Thyroid gland (tissue), 4 donors: ENCODE measurements around the gene HSPA1A. TPM values are rescaled to one million over a fixed set of nuclear protein-coding genes. Genes with fewer than 3 reads are reported as not detected.
"Not testable (repeated sequence)": the region's sequence is repeated elsewhere in the genome, so short reads cannot be mapped to it uniquely, and the experiment has no call there.

ENCODE experiments used
- DNase-seq, 2 donors: peaks; one replicate each; pipeline ENCODE4 v3.0.0-alpha.2; 2019
- H3K27ac ChIP-seq, 3 donors: fragments of 200-600 bp; sonication (generic); 1 replicate in 2 of 3; 2 replicates in 1 of 3; pipeline ENCODE4 v1.5.1; 2016 to 2019; ENCODE audit warnings: mild to moderate bottlenecking in 1 of 3, moderate library complexity in 1 of 3
- H3K27me3 ChIP-seq: fragments of 200-600 bp; sonication (generic); one replicate; pipeline ENCODE4 v1.5.1; 2019
- H3K36me3 ChIP-seq, 2 donors: fragments of 200-600 bp; sonication (generic); one replicate each; pipeline ENCODE4 v1.5.1; 2016 to 2019
- H3K4me1 ChIP-seq, 2 donors: fragments of 200-600 bp; sonication (generic); one replicate each; pipeline ENCODE4 v1.5.1; 2017 to 2019
- H3K4me3 ChIP-seq, 3 donors: fragments of 200-600 bp; sonication (generic); replicated peaks in 1 of 3; 1 replicate in 2 of 3; 2 replicates in 1 of 3; pipeline ENCODE4 v1.5.1; 2016; ENCODE audit warnings: mild to moderate bottlenecking in 1 of 3
- H3K9me3 ChIP-seq: fragments of 200-600 bp; sonication (generic); one replicate; pipeline ENCODE4 v1.5.1; 2017
- CTCF ChIP-seq, 6 experiments: fragments of 200-600 bp in 3 of 6; fragments of 450-650 bp in 3 of 6; sonication (generic) in 3 of 6; IDR thresholded peaks; one replicate each; pipeline ENCODE4 v1.5.1; 2016 to 2019; ENCODE audit warnings: antibody characterized with exemption in 6 of 6, mild to moderate bottlenecking in 2 of 6, inconsistent platforms in 1 of 6, moderate library complexity in 1 of 6
- POLR2A ChIP-seq, 2 donors: fragments of 450-650 bp; IDR thresholded peaks; one replicate each; pipeline ENCODE4 v1.6.1; 2017; ENCODE audit warnings: antibody characterized with exemption in 2 of 2, mild to moderate bottlenecking in 2 of 2, moderate library complexity in 1 of 2
- whole genome bisulfite sequencing, 2 donors: methylation state at CpG; one replicate each; pipeline ENCODE4 v1.1.5; 2017; 5-methylcytosine and 5-hydroxymethylcytosine counted together
- intact Hi-C: fragments of 100-400 bp; cut with DNase I; formaldehyde crosslinking; loops from one replicate; pipeline ENCODE4 v1.15.1; 2023
- total RNA-seq, 4 donors: library from RNA; depleted of rRNA; stranded (reverse); fragments of >200 nt; gene quantifications; one replicate each; pipeline ENCODE4 v1.2.3, GENCODE V29; 2016

HSPA1A gene
- total RNA-seq, 4 donors from 2014 or later: 148 to 320 (median 190) TPM

GRCh38 chr6:31838968-31839367, 23.6 kb downstream of the HSPA1A start:
- TF ChIP-seq POLR2A (IDR thresholded peaks at IDR 0.05) (no peak), CTCF (IDR thresholded peaks at IDR 0.05) (no peak)
- Histone ChIP-seq H3K36me3 (peaks cover 32 to 33% of the 10 kb centered on the region in 2 donors), H3K27ac (no peak overlapping the region), H3K4me1 (peaks cover 29 to 30% of the 10 kb centered on the region in 2 donors), H3K9me3 (no peaks in the 10 kb centered on the region), H3K4me3 (no peak overlapping the region), H3K27me3 (no peaks in the 10 kb centered on the region)
- no peak for DNase-seq
- 90 to 97% methylated on average over 3 of the region's 3 CpGs for WGBS, 2 donors
- intact Hi-C loops: loop anchor here (10.0 kb wide), 1 partner anchor 114 kb away; the partner anchor contains the start of genes DDAH2, LY6G6C and MPIG6B

- H3K27me3 ChIP-seq, H3K4me3 ChIP-seq, H3K27ac ChIP-seq, DNase-seq, H3K9me3 ChIP-seq: not testable (repeated sequence)
- H3K4me1 ChIP-seq: peaks cover 29 to 30% of the 10 kb centered on the region in 2 donors
- WGBS, 2 donors: 91 to 92% methylated on average over 8 of the region's 8 CpGs
- peaks cover 32 to 33% of the 10 kb centered on the region in 2 donors for H3K36me3 ChIP-seq
- intact Hi-C loops: loop anchor here (10.0 kb wide), 1 partner anchor 115 kb away; the partner anchor contains the start of genes DDAH2, LY6G6C and MPIG6B
These were observed 24.4 kb downstream of the HSPA1A start for GRCh38 chr6:31839779-31840126.

GRCh38 chr6:31842053-31842452, 26.7 kb downstream of the HSPA1A start:
- Histone ChIP-seq H3K27me3 (no peaks in the 10 kb centered on the region), H3K4me3 (no peak overlapping the region), H3K4me1 (peaks cover 13 to 17% of the 10 kb centered on the region in 2 donors), H3K9me3 (no peaks in the 10 kb centered on the region), H3K27ac (no peak overlapping the region), H3K36me3 (peaks cover 32 to 33% of the 10 kb centered on the region in 2 donors)
- TF ChIP-seq CTCF (IDR thresholded peaks at IDR 0.05) (no peak), POLR2A (IDR thresholded peaks at IDR 0.05) (no peak)
- 93 to 96% methylated on average over 9 of the region's 9 CpGs for WGBS, 2 donors
- intact Hi-C loops: no loop called here
- no peak for DNase-seq

GRCh38 chr6:31844507-31844906, 29.2 kb downstream of the HSPA1A start:
- Histone ChIP-seq H3K4me1 (no peaks in the 10 kb centered on the region), H3K4me3 (no peak overlapping the region), H3K9me3 (no peaks in the 10 kb centered on the region), H3K27me3 (no peaks in the 10 kb centered on the region), H3K36me3 (peaks cover 9 to 11% of the 10 kb centered on the region in 2 donors), H3K27ac (no peak overlapping the region)
- 84 to 90% methylated on average over 3 of the region's 3 CpGs for WGBS, 2 donors
- no peak for DNase-seq
- intact Hi-C loops: no loop called here
- TF ChIP-seq CTCF (IDR thresholded peaks at IDR 0.05) (no peak), POLR2A (IDR thresholded peaks at IDR 0.05) (no peak)

- Histone ChIP-seq H3K4me3 (no peak overlapping the region), H3K4me1 (peaks cover 0 to 6% of the 10 kb centered on the region in 2 donors), H3K27ac (no peak overlapping the region), H3K27me3 (no peaks in the 10 kb centered on the region), H3K9me3 (no peaks in the 10 kb centered on the region), H3K36me3 (no peaks in the 10 kb centered on the region)
- no peak for TF ChIP-seq POLR2A (IDR thresholded peaks at IDR 0.05)
- TF ChIP-seq CTCF (IDR thresholded peaks at IDR 0.05): no peak
- WGBS, 2 donors: 83 to 97% methylated on average over 2 of the region's 2 CpGs
- DNase-seq: no peak
- intact Hi-C loops: no loop called here
These were observed 32.1 kb downstream of the HSPA1A start for GRCh38 chr6:31847276-31847978.
